ENCODE data around the gene CCDC117.
A peak's percentile ranks its signal among the peaks of the same experiment; 100 is the strongest.
"Not testable (repeated sequence)": the region's sequence is repeated elsewhere in the genome, so short reads cannot be mapped to it uniquely, and the experiment has no call there.

CCDC117 gene

DNA sequence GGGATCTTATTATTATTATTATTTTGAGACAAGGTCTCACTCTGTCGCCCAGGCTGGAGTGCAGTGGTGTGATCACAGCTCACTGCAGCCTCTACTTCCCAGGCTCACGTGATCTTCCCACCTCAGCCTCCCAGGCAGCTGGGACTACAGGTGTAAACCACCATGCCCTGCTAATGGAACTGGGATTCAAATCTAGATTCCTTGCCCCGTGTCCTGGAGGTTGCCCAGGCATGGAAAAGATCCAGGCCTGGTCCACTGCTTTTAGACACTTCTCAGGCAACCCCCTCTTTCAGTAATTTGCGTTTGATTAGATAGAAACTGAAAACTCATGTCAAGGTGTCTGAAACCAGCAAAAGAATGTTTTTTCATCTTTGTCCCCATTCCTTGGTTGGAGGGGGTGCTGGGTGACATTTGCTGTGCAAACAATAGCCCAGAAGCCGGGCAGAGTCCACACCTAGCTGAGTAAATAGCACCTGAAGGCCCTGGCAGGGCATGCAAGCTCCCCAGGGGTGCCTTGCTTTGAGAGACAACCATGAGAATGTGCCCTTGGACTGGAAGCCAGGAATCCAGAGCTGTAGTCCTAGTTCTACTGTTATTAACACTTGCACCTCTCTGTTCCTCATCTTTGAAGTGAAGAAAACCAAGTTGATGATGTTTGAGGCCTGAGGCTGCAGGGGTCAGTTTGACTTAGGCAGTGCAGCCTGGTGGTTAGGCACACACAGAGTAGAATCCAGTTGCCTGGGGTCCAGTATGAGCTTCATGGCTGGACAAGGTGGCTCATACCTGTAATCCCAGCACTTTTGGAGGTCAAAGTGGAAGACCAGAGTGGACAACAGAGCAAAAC lies 47.0 kb downstream of the CCDC117 start:
- Histone ChIP-seq H3K27ac (ENCODE audit: low read length) (no peak overlapping the region), H3K4me1 (ENCODE audit: control insufficient read depth, insufficient read depth, low read length) (peaks cover 12% of the 10 kb centered on the region), H3K9me3 (ENCODE audit: control insufficient read depth in 2 of 2, low read length in 2 of 2) (no peaks in the 10 kb centered on the region), H3K27me3 (ENCODE audit: control insufficient read depth in 1 of 2, insufficient read depth in 2 of 2, low read length in 2 of 2) (no peaks in the 10 kb centered on the region), H3K36me3 (ENCODE audit: control insufficient read depth in 2 of 2, insufficient read depth in 2 of 2, low read length in 2 of 2) (peaks cover 3 to 4% of the 10 kb centered on the region in 2 donors), H3K4me3 (ENCODE audit: low read length in 2 of 2) (no peak overlapping the region), H3K9ac (ENCODE audit: low read length in 2 of 2) (no peak overlapping the region)

DNA sequence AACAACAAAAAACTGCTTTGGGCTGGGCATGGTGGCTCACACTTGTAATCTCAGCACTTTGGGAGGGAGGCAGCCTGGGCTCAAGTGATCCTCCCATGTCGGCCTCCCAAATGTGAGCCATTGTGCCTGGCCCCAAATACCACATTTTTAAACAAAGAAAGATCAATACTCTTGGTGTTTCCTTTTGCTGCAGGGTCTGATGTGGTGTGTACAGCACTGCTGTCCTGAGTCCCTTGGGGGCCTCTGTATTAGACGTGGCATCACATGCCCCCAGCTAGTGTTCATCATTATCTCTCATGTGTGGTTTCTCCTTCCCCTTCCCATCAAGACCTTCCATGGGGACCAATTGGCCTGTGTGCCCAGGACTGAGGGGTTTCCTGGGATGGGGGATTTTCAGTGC lies 48.4 kb downstream of the CCDC117 start:
- Histone ChIP-seq H3K27me3 (ENCODE audit: control insufficient read depth in 1 of 2, insufficient read depth in 2 of 2, low read length in 2 of 2) (no peaks in the 10 kb centered on the region), H3K4me1 (ENCODE audit: control insufficient read depth, insufficient read depth, low read length) (peaks cover 12% of the 10 kb centered on the region), H3K9ac (ENCODE audit: low read length in 2 of 2) (no peak overlapping the region), H3K27ac (ENCODE audit: low read length) (no peak overlapping the region), H3K4me3 (ENCODE audit: low read length in 2 of 2) (no peak overlapping the region), H3K9me3 (ENCODE audit: control insufficient read depth in 2 of 2, low read length in 2 of 2) (no peaks in the 10 kb centered on the region), H3K36me3 (ENCODE audit: control insufficient read depth in 2 of 2, insufficient read depth in 2 of 2, low read length in 2 of 2) (peaks cover 0 to 2% of the 10 kb centered on the region in 2 donors)

DNA sequence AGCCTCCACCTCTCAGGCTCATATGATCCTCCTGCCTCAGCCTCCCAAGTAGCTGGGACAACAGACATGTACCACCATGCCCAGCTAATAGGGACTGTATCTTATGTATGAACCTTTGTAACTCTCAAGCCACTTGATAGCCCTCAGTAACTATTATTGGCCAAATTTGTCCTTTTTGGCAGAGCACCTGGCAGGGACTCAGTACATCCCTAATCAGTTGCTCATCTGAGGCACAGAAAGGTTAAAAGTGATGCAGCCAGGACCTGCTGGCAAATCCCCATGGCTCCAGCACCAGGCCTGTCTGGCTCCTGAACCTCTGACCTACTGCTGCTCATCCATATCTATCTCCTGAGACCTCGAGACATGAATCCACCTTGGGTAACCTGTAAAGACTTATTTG lies 49.0 kb downstream of the CCDC117 start:
- Histone ChIP-seq H3K27me3 (ENCODE audit: control insufficient read depth in 1 of 2, insufficient read depth in 2 of 2, low read length in 2 of 2) (no peaks in the 10 kb centered on the region), H3K9ac (ENCODE audit: low read length in 2 of 2) (no peak overlapping the region), H3K4me1 (ENCODE audit: control insufficient read depth, insufficient read depth, low read length) (peaks cover 12% of the 10 kb centered on the region), H3K9me3 (ENCODE audit: control insufficient read depth in 2 of 2, low read length in 2 of 2) (no peaks in the 10 kb centered on the region), H3K4me3 (ENCODE audit: low read length in 2 of 2) (no peak overlapping the region), H3K27ac (ENCODE audit: low read length) (no peak overlapping the region), H3K36me3 (ENCODE audit: control insufficient read depth in 2 of 2, insufficient read depth in 2 of 2, low read length in 2 of 2) (peaks cover 0 to 2% of the 10 kb centered on the region in 2 donors)

DNA sequence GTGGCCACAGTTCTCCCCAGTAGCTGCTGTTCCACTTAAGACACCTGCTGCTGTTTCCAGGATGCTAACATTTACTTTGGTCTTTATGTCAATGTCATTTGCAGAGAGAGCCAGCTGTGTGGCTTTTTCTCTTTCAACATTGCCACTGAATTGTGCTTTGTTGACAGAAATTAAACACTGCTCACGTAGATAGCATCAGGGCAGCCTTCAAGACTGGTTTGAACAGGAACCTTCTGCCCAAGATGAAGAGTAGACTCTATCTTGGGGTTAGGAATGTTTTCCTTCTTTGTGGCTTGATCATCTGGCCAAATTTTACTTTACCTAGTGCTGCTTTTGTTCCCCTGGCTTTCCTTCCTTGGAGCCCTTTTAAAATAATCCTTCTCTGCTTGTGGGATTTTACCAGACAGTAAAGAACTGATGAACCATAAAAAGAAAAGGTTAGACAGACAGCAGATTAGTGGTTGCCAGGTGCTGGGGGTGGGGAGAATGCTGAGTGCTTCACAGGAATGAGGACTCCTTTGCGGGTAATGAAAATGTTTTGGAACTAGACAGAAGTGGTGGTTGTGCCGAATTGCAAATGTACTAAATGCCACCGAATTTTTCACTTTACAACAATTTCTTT lies 50.5 kb downstream of the CCDC117 start:
- no peak overlapping the region for H3K27ac ChIP-seq (ENCODE audit: low read length)

DNA sequence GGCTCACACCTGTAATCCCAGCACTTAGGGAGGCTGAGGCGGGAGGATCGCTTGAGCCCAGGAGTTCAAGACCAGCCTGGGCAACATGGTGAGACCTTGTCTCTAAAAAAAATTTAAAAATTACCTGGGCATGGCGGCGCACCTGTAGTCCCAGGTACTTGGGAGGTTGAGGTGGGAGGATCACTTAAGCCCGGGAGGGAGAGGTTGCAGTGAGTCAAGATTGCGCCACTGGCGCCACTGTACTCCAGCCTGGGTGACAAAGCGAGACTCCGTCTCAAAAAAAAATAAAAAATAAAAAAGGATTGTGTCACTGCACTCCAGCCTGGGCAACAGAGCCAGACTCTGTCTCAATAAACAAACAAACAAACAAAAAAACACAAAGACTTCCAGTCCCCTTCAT lies 52.0 kb downstream of the CCDC117 start:
- not testable (repeated sequence) for H3K27me3 ChIP-seq (ENCODE audit: control insufficient read depth in 1 of 2, insufficient read depth in 2 of 2, low read length in 2 of 2); H3K9me3 ChIP-seq (ENCODE audit: control insufficient read depth in 2 of 2, low read length in 2 of 2); H3K9ac ChIP-seq (ENCODE audit: low read length in 2 of 2); H3K36me3 ChIP-seq (ENCODE audit: control insufficient read depth in 2 of 2, insufficient read depth in 2 of 2, low read length in 2 of 2); H3K4me3 ChIP-seq (ENCODE audit: low read length in 2 of 2); H3K27ac ChIP-seq (ENCODE audit: low read length); H3K4me1 ChIP-seq (ENCODE audit: control insufficient read depth, insufficient read depth, low read length)

More for the DNA sequence above, 50.5 kb downstream of the CCDC117 start:
- no peak overlapping the region for H3K4me3 ChIP-seq (ENCODE audit: low read length in 2 of 2)
- peaks cover 12% of the 10 kb centered on the region for H3K4me1 ChIP-seq (ENCODE audit: control insufficient read depth, insufficient read depth, low read length)
- no peaks in the 10 kb centered on the region for H3K9me3 ChIP-seq (ENCODE audit: control insufficient read depth in 2 of 2, low read length in 2 of 2)
- peaks cover 0 to 2% of the 10 kb centered on the region in 2 donors for H3K36me3 ChIP-seq (ENCODE audit: control insufficient read depth in 2 of 2, insufficient read depth in 2 of 2, low read length in 2 of 2)
- no peak overlapping the region for H3K9ac ChIP-seq (ENCODE audit: low read length in 2 of 2)
- no peaks in the 10 kb centered on the region for H3K27me3 ChIP-seq (ENCODE audit: control insufficient read depth in 1 of 2, insufficient read depth in 2 of 2, low read length in 2 of 2)

DNA sequence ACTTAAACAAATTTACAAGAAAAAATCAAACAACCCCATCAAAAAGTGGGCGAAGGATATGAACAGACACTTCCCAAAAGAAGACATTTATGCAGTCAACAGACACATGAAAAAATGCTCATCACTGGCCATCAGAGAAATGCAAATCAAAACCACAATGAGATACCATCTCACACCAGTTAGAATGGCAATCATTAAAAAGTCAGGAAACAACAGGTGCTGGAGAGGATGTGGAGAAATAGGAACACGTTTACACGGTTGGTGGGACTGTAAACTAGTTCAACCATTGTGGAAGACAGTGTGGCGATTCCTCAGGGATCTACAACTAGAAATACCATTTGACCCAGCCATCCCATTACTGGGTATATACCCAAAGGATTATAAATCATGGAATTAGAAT lies 53.9 kb downstream of the CCDC117 start:
- not testable (repeated sequence) for H3K36me3 ChIP-seq (ENCODE audit: control insufficient read depth in 2 of 2, insufficient read depth in 2 of 2, low read length in 2 of 2); H3K9me3 ChIP-seq (ENCODE audit: control insufficient read depth in 2 of 2, low read length in 2 of 2); H3K27ac ChIP-seq (ENCODE audit: low read length); H3K4me3 ChIP-seq (ENCODE audit: low read length in 2 of 2); H3K27me3 ChIP-seq (ENCODE audit: control insufficient read depth in 1 of 2, insufficient read depth in 2 of 2, low read length in 2 of 2); H3K9ac ChIP-seq (ENCODE audit: low read length in 2 of 2); H3K4me1 ChIP-seq (ENCODE audit: control insufficient read depth, insufficient read depth, low read length)

DNA sequence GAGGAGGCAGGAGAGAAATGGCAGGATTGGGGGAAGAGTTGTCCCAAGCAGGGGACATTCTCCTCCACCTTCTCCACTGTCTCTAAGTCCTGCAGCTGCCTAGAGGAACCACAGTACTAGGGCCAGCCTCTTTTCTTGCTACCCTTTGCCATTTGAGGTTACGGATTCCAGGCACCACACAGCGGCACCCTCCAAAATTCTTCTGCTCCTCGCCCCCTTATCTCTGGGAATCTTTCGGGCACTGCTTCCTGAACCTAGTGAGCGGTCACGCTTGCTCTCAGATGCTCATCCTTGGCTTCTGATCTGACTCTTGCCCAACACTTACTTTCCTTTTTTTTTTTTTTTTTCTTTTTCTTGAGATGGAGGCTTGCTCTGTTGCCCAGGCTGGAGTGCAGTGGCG lies 54.4 kb downstream of the CCDC117 start:
- Histone ChIP-seq H3K27ac (ENCODE audit: low read length) (no peak overlapping the region), H3K27me3 (ENCODE audit: control insufficient read depth in 1 of 2, insufficient read depth in 2 of 2, low read length in 2 of 2) (no peaks in the 10 kb centered on the region), H3K36me3 (ENCODE audit: control insufficient read depth in 2 of 2, insufficient read depth in 2 of 2, low read length in 2 of 2) (peaks cover 0 to 2% of the 10 kb centered on the region in 2 donors), H3K9me3 (ENCODE audit: control insufficient read depth in 2 of 2, low read length in 2 of 2) (no peaks in the 10 kb centered on the region), H3K4me3 (ENCODE audit: low read length in 2 of 2) (no peak overlapping the region), H3K9ac (ENCODE audit: low read length in 2 of 2) (no peak overlapping the region), H3K4me1 (ENCODE audit: control insufficient read depth, insufficient read depth, low read length) (peaks cover 8% of the 10 kb centered on the region)

DNA sequence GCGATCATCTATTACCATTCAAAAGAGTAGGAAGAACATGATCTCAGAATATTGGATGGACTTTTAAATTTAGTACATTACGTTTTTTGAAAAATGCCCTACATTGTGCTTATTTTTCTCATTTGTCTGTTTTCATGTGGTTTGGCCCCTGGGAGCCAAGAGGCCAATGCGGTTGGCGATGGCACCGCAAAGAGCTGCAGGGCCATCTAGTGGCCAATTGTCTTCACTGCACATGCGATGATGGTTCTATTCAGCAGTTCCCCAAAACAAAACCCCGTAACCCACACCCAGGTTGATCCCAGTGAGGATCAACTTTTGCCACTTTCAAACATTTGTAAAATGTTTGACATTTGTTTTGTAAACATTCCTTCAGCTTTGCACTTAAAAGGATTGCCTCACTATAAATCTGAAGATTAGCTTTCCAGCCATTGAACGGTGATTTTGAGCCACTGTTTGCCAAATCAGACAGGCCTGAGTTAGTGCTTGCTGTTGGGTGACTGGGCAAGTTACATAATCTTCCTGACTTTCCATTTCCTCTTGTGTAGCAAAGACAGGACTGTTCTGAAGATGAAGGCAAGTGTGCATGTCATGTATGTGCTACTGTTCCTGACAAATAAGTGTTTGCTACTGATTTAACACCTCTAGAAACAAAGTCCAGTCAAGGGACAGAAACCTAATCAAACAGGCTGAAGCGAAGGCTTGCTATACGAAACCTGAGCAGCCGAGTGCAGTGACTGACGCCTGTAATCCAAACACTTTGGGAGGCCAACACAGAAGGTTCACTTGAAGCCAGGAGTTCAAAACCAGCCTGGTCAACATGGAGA lies 57.1 kb downstream of the CCDC117 start:
- H3K4me1 ChIP-seq (ENCODE audit: control insufficient read depth, insufficient read depth, low read length): peaks cover 8% of the 10 kb centered on the region
- peak overlapping the region in 1 of 2 donors; percentile 21 for H3K9ac ChIP-seq (ENCODE audit: low read length in 2 of 2)
- H3K4me3 ChIP-seq (ENCODE audit: low read length in 2 of 2): peak overlapping the region in 1 of 2 donors; percentile 49
- H3K27ac ChIP-seq (ENCODE audit: low read length): no peak overlapping the region
- H3K27me3 ChIP-seq (ENCODE audit: control insufficient read depth in 1 of 2, insufficient read depth in 2 of 2, low read length in 2 of 2): no peaks in the 10 kb centered on the region
- H3K9me3 ChIP-seq (ENCODE audit: control insufficient read depth in 2 of 2, low read length in 2 of 2): no peaks in the 10 kb centered on the region
- H3K36me3 ChIP-seq (ENCODE audit: control insufficient read depth in 2 of 2, insufficient read depth in 2 of 2, low read length in 2 of 2): peaks cover 0 to 2% of the 10 kb centered on the region in 2 donors

DNA sequence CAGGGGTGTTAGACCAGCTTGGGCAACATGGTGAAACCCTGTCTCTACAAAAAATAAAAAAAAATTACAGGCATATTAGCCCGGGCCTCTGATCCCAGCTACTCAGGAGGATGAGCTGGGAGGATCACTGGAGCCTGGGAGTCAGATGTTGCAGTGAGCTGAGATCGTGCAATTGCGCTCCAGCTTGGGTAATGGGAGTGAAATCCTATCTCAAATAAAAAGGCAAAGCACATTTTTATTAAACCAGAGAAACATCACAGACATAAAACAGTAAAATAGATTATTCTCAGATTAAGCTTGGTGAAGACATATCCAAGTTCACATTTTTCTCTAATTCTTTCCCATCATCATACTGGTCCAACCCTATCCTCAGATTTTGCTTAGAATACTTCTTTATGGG lies 57.9 kb downstream of the CCDC117 start:
- no peak overlapping the region for H3K9ac ChIP-seq (ENCODE audit: low read length in 2 of 2)
- no peaks in the 10 kb centered on the region for H3K9me3 ChIP-seq (ENCODE audit: control insufficient read depth in 2 of 2, low read length in 2 of 2)
- H3K36me3 ChIP-seq (ENCODE audit: control insufficient read depth in 2 of 2, insufficient read depth in 2 of 2, low read length in 2 of 2): peaks cover 0 to 2% of the 10 kb centered on the region in 2 donors
- H3K4me3 ChIP-seq (ENCODE audit: low read length in 2 of 2): no peak overlapping the region
- no peak overlapping the region for H3K27ac ChIP-seq (ENCODE audit: low read length)
- no peaks in the 10 kb centered on the region for H3K27me3 ChIP-seq (ENCODE audit: control insufficient read depth in 1 of 2, insufficient read depth in 2 of 2, low read length in 2 of 2)
- peaks cover 8% of the 10 kb centered on the region for H3K4me1 ChIP-seq (ENCODE audit: control insufficient read depth, insufficient read depth, low read length)

DNA sequence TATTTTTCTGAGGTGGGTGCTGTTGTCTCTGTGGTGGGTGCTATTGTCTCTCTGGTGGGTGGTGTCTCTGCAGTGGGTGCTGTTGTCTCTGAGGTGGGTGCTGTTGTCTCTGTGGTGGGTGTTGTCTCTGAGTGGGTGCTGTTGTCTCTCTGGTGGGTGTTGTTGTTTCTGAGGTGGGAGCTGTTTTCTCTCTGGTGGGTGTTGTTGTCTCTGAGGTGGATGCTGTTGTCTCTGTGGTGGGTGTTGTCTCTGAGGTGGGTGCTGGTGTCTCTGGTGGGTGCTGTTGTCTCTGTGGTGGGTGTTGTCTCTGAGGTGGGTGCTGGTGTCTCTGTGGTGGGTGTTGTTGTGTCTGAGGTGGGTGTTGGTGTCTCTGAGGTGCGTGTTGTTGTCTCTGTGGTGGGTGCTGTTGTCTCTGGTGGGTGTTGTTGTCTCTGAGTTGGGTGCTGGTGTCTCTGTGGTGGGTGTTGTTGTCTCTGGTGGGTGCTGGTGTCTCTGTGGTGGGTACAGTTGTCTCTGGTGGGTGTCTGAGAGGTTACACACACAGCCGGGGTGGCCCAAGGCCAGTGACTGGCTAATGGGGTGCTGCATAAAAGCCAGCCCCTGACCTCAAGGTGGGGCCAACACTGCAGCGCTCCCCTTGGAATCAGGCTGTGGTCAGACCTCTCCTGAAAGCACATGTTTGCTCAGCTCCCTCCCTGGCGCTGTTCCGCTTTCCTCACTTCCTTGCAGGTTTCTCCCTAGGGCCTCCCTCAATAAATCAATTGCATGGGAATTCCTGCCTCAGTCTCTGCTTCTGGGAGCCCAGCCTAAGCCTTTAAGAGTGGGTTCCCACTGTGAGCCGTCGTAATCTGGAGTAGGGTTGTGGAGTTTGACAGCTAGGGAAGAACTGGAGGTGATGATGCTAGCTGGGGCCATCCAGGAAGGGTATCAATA lies 58.9 kb downstream of the CCDC117 start:
- no peak overlapping the region for H3K27ac ChIP-seq (ENCODE audit: low read length)
- H3K9ac ChIP-seq (ENCODE audit: low read length in 2 of 2): no peak overlapping the region
- H3K9me3 ChIP-seq (ENCODE audit: control insufficient read depth in 2 of 2, low read length in 2 of 2): no peaks in the 10 kb centered on the region
- H3K36me3 ChIP-seq (ENCODE audit: control insufficient read depth in 2 of 2, insufficient read depth in 2 of 2, low read length in 2 of 2): peaks cover 0 to 2% of the 10 kb centered on the region in 2 donors
- peaks cover 8% of the 10 kb centered on the region for H3K4me1 ChIP-seq (ENCODE audit: control insufficient read depth, insufficient read depth, low read length)
- no peak overlapping the region for H3K4me3 ChIP-seq (ENCODE audit: low read length in 2 of 2)
- no peaks in the 10 kb centered on the region for H3K27me3 ChIP-seq (ENCODE audit: control insufficient read depth in 1 of 2, insufficient read depth in 2 of 2, low read length in 2 of 2)

Measured in stomach smooth muscle (tissue), 2 donors.